H1 (cell line): ENCODE results near the gene UCP2. TPM values are rescaled to one million over a fixed set of nuclear protein-coding genes. Genes with fewer than 3 reads are reported as not detected.

ENCODE experiments used
- CTCF ChIA-PET: fragments of 300-600 bp; sonication (Branson Sonifier 250); formaldehyde crosslinking; loops from one replicate; lab custom pipeline; 2021; ENCODE audit not compliant: partially characterized antibody; lab: Charles Lee
- POLR2A ChIA-PET: fragments of 300-600 bp; sonication (Branson Sonifier 250); formaldehyde crosslinking; loops from one replicate; lab custom pipeline; 2021; ENCODE audit warnings: inconsistent platforms; ENCODE audit not compliant: partially characterized antibody; lab: Charles Lee
- DNase-seq, 2 experiments: peaks; one replicate each; pipeline versions ENCODE4 v3.0.0 to v3.0.0-alpha.2; 2010 to 2022; ENCODE audit warnings: low spot score in 2 of 2, low read depth in 1 of 2, mixed read lengths in 1 of 2
- FAIRE-seq: peaks from 2 replicates; lab custom pipeline; 2011; peaks lifted over from hg19 to GRCh38; lab: Jason Lieb, UNC
- H2AFZ ChIP-seq: 2 replicates; pipeline ENCODE4 v1.8.1; 2012; ENCODE audit warnings: low read length, inconsistent platforms
- H2AK5ac ChIP-seq: 2 replicates; pipeline ENCODE4 v1.6.1; 2013; ENCODE audit warnings: low read depth, low read length
- H2BK120ac ChIP-seq: replicated peaks from 2 replicates; pipeline ENCODE3; 2013; ENCODE audit warnings: low read depth, low read length, inconsistent platforms
- H2BK12ac ChIP-seq: 2 replicates; pipeline ENCODE4 v1.6.1; 2013; ENCODE audit warnings: low read depth, low read length
- H2BK15ac ChIP-seq: 2 replicates; pipeline ENCODE4 v1.6.1; 2013; ENCODE audit warnings: low read length
- H2BK20ac ChIP-seq: 2 replicates; pipeline ENCODE4 v1.6.1; 2013; ENCODE audit warnings: low read length
- H2BK5ac ChIP-seq: 2 replicates; pipeline ENCODE4 v1.6.1; 2013; ENCODE audit warnings: low read depth, low read length
- H3K14ac ChIP-seq: 2 replicates; pipeline ENCODE4 v1.6.1; 2013; ENCODE audit warnings: inconsistent platforms; ENCODE audit not compliant: insufficient read length
- H3K18ac ChIP-seq: 2 replicates; pipeline ENCODE4 v1.6.1; 2013; ENCODE audit warnings: low read length; ENCODE audit errors: extremely low read depth
- H3K23ac ChIP-seq: 2 replicates; pipeline ENCODE4 v1.6.1; 2013; ENCODE audit warnings: inconsistent platforms; ENCODE audit not compliant: insufficient read length
- H3K23me2 ChIP-seq: 2 replicates; pipeline ENCODE4 v1.6.1; 2013; ENCODE audit warnings: low read depth, low read length
- H3K27ac ChIP-seq: 2 replicates; pipeline ENCODE4 v1.6.1; 2011; ENCODE audit warnings: low read depth, low read length, inconsistent platforms
- H3K27me3 ChIP-seq, 4 experiments: replicated peaks in 1 of 4; 1 replicate in 1 of 4; 2 replicates in 3 of 4; pipeline versions ENCODE4 v1.6.1 to v1.8.1; 2011 to 2013; ENCODE audit warnings: low read length in 3 of 4, mild to moderate bottlenecking in 3 of 4, inconsistent platforms in 2 of 4, mixed read lengths in 2 of 4, moderate library complexity in 1 of 4; ENCODE audit not compliant: control insufficient read depth in 3 of 4, insufficient read depth in 3 of 4; ENCODE audit errors: extremely low read depth in 1 of 4
- H3K36me3 ChIP-seq, 4 experiments: 2 replicates each; pipeline versions ENCODE4 v1.6.1 to v1.8.1; 2011 to 2013; ENCODE audit warnings: mild to moderate bottlenecking in 4 of 4, low read length in 3 of 4, moderate library complexity in 2 of 4, control low read depth in 1 of 4, inconsistent platforms in 1 of 4; ENCODE audit not compliant: insufficient read depth in 4 of 4, control insufficient read depth in 2 of 4
- H3K4ac ChIP-seq: replicated peaks from 2 replicates; pipeline ENCODE3; 2013; ENCODE audit warnings: low read length, low read depth, mixed read lengths, inconsistent platforms; ENCODE audit not compliant: insufficient read length
- H3K4me1 ChIP-seq, 4 experiments: replicated peaks in 1 of 4; 1 replicate in 1 of 4; 2 replicates in 3 of 4; pipeline versions ENCODE4 v1.6.1 to v1.8.1; 2011 to 2013; ENCODE audit warnings: low read length in 3 of 4, inconsistent platforms in 2 of 4, mixed read lengths in 1 of 4; ENCODE audit not compliant: insufficient read depth in 4 of 4, control insufficient read depth in 3 of 4
- H3K4me2 ChIP-seq, 2 experiments: 2 replicates each; pipeline versions ENCODE4 v1.6.1 to v1.8.1; 2011 to 2013; ENCODE audit warnings: low read depth in 2 of 2, low read length in 2 of 2, control low read depth in 1 of 2, inconsistent platforms in 1 of 2, mild to moderate bottlenecking in 1 of 2; ENCODE audit not compliant: insufficient read depth in 1 of 2
- H3K4me3 ChIP-seq, 4 experiments: fragments of 200-600, 300-600 bp in 1 of 4; sonication (generic), shearing (Covaris generic), sonication (Bioruptor Twin) in 1 of 4; 2 replicates each; pipeline versions ENCODE4 v1.5.1 to v1.8.1; 2011 to 2016; ENCODE audit warnings: low read length in 4 of 4, low read depth in 3 of 4, control low read depth in 2 of 4, inconsistent platforms in 2 of 4, mild to moderate bottlenecking in 2 of 4, mixed read lengths in 1 of 4, moderate library complexity in 1 of 4; ENCODE audit not compliant: insufficient read depth in 2 of 4; ENCODE audit errors: extremely low read depth in 1 of 4
- H3K56ac ChIP-seq: replicated peaks from 2 replicates; pipeline ENCODE3; 2013; ENCODE audit warnings: low read depth, mild to moderate bottlenecking, mixed read lengths, low read length, inconsistent platforms; ENCODE audit not compliant: insufficient read length
- H3K79me1 ChIP-seq: 2 replicates; pipeline ENCODE4 v1.6.1; 2013; ENCODE audit warnings: low read depth, low read length, control low read depth
- H3K79me2 ChIP-seq, 2 experiments: 2 replicates each; pipeline versions ENCODE4 v1.6.1 to v1.8.1; 2012 to 2013; ENCODE audit warnings: low read length in 2 of 2, mild to moderate bottlenecking in 2 of 2, inconsistent platforms in 1 of 2; ENCODE audit not compliant: insufficient read depth in 2 of 2, control insufficient read depth in 1 of 2
- H3K9ac ChIP-seq, 4 experiments: replicated peaks in 1 of 4; 1 replicate in 1 of 4; 2 replicates in 3 of 4; pipeline versions ENCODE4 v1.6.1 to v1.8.1; 2011 to 2013; ENCODE audit warnings: low read depth in 3 of 4, low read length in 3 of 4, control low read depth in 2 of 4, mild to moderate bottlenecking in 2 of 4, moderate library complexity in 2 of 4, inconsistent platforms in 1 of 4; ENCODE audit errors: extremely low read depth in 1 of 4
- H3K9me3 ChIP-seq, 2 experiments: 2 replicates each; pipeline versions ENCODE4 v1.6.1 to v1.8.1; 2012 to 2013; ENCODE audit warnings: mild to moderate bottlenecking in 2 of 2, moderate library complexity in 2 of 2, control low read depth in 1 of 2, inconsistent platforms in 1 of 2, low read depth in 1 of 2, low read length in 1 of 2, mixed read lengths in 1 of 2; ENCODE audit not compliant: insufficient read depth in 2 of 2
- H4K20me1 ChIP-seq, 2 experiments: replicated peaks in 1 of 2; 2 replicates each; pipeline versions ENCODE3 to v1.8.1; 2011 to 2013; ENCODE audit warnings: inconsistent platforms in 2 of 2, low read length in 2 of 2, mild to moderate bottlenecking in 1 of 2; ENCODE audit not compliant: insufficient read depth in 2 of 2, control insufficient read depth in 1 of 2
- H4K5ac ChIP-seq: 2 replicates; pipeline ENCODE4 v1.6.1; 2013; ENCODE audit warnings: low read length, low read depth, mixed read lengths, inconsistent platforms; ENCODE audit not compliant: insufficient read length
- H4K8ac ChIP-seq: 2 replicates; pipeline ENCODE4 v1.8.0; 2013; ENCODE audit warnings: mild to moderate bottlenecking, moderate library complexity, low read length, inconsistent platforms; ENCODE audit not compliant: insufficient read depth; ENCODE audit errors: extremely low read depth
- H4K91ac ChIP-seq: replicated peaks from 2 replicates; pipeline ENCODE3; 2013; ENCODE audit warnings: low read length, mixed read lengths, inconsistent platforms; ENCODE audit not compliant: insufficient read length
- ATF2 ChIP-seq: IDR thresholded peaks from 2 replicates; pipeline ENCODE4 v1.6.1; 2012; ENCODE audit warnings: low read length, inconsistent platforms
- CBX8 ChIP-seq: fragments of 300-800, 300-1000 bp; sonication (generic); IDR thresholded peaks from 2 replicates; pipeline ENCODE4 v1.7.1; 2016; ENCODE audit warnings: low read depth, low read length, borderline replicate concordance
- CEBPB ChIP-seq: IDR thresholded peaks from 2 replicates; pipeline ENCODE4 v1.6.1; 2012; ENCODE audit warnings: low read depth, low read length
- CHD2 ChIP-seq: IDR thresholded peaks from 2 replicates; pipeline ENCODE4 v1.6.1; 2012; ENCODE audit warnings: low read length, improper control_type of control experiment
- CREB1 ChIP-seq: IDR thresholded peaks from 2 replicates; pipeline ENCODE4 v1.6.1; 2012; ENCODE audit warnings: inconsistent platforms
- CTBP2 ChIP-seq: IDR thresholded peaks from 2 replicates; pipeline ENCODE4 v1.7.0; 2011; ENCODE audit warnings: borderline replicate concordance, mild to moderate bottlenecking, moderate library complexity, mixed read lengths, low read length; ENCODE audit not compliant: insufficient read depth, insufficient read length
- EGR1 ChIP-seq: IDR thresholded peaks from 2 replicates; pipeline ENCODE4 v1.6.1; 2011; ENCODE audit warnings: low read depth, low read length, borderline replicate concordance
- KDM1A ChIP-seq: fragments of 200-600, 300-600 bp; sonication (generic); IDR thresholded peaks from 2 replicates; pipeline ENCODE4 v1.7.1; 2016; ENCODE audit warnings: mild to moderate bottlenecking, low read length, borderline replicate concordance
- PHF8 ChIP-seq: fragments of 200-600 bp; sonication (generic); conservative IDR thresholded peaks from 2 replicates; pipeline ENCODE4 v1.7.1; 2012; ENCODE audit warnings: low read depth, mild to moderate bottlenecking, inconsistent platforms, low read length, moderate library complexity
- SRF ChIP-seq: IDR thresholded peaks from 2 replicates; pipeline ENCODE4 v1.6.1; 2011; ENCODE audit warnings: mild to moderate bottlenecking, low read depth, low read length, moderate library complexity
- TAF7 ChIP-seq: optimal IDR thresholded peaks from 2 replicates; pipeline ENCODE3; 2011; ENCODE audit warnings: low read depth, mild to moderate bottlenecking, inconsistent platforms, low read length, moderate library complexity, borderline replicate concordance
- WGBS, 2 experiments: shearing (Covaris generic) in 1 of 2; methylation state at CpG; one replicate each; pipeline versions ENCODE4 v1.1.6 to v1.1.7; 2013 to 2015; ENCODE audit warnings: low lambda C conversion rate in 2 of 2, mixed read lengths in 2 of 2, inconsistent platforms in 1 of 2, low coverage in 1 of 2, missing lambda C conversion rate in 1 of 2; ENCODE audit not compliant: insufficient replicate concordance in 2 of 2, insufficient coverage in 1 of 2, insufficient read length in 1 of 2; ENCODE audit errors: extremely low coverage in 1 of 2, missing lambda C conversion rate in 1 of 2; 5-methylcytosine and 5-hydroxymethylcytosine counted together
- polyA plus RNA-seq, 7 experiments: library from polyadenylated mRNA; depleted of rRNA in 3 of 7; stranded (reverse) in 5 of 7; unstranded in 2 of 7; fragments of >200 nt in 5 of 7; fragments of 200-250 nt in 2 of 7; gene quantifications; 1 replicate in 5 of 7; 2 replicates in 1 of 7; 4 replicates in 1 of 7; pipeline versions ENCODE4 v1.2.1 to v1.2.3, GENCODE V29; 2011 to 2013; ENCODE audit warnings: missing spikeins in 2 of 7, mixed read lengths in 2 of 7
- total RNA-seq: library from RNA; stranded (reverse); fragmentation: NEBNext Ultra II Directional; extraction: Animal tissue kit (Norgen Biotek cat#: 25700); gene quantifications from 2 replicates; pipeline ENCODE4 v1.2.1, GENCODE V29; 2021

The UCP2 gene
- total and polyA plus RNA-seq, 2 of the 8 experiments (the other 6 are each of a cell fraction or from before 2014, with no cell fraction given), result 46.2 to 55.2 TPM

GRCh38 chr11:73940801-73941570, 41.7 kb downstream of the UCP2 start:
- TF ChIP-seq CBX8, result no peak
- no peak for TF ChIP-seq ATF2
- TF ChIP-seq CEBPB, result no peak
- TF ChIP-seq CREB1, result no peak
- no peak for TF ChIP-seq PHF8
- no peak for TF ChIP-seq EGR1
- no peak for TF ChIP-seq KDM1A
- no peak for TF ChIP-seq TAF7
- TF ChIP-seq SRF, result no peak
- no peak for TF ChIP-seq CTBP2
- TF ChIP-seq CHD2, result no peak
- Histone ChIP-seq H3K23me2 (no peaks in the 10 kb centered on the region), H3K14ac (no peak overlapping the region), H4K8ac (no peak overlapping the region), H4K91ac (no peak overlapping the region), H4K20me1 (no peaks in the 10 kb centered on the region), H2BK120ac (no peak overlapping the region), H3K56ac (no peak overlapping the region), H3K23ac (no peak overlapping the region), H2BK20ac (no peak overlapping the region), H3K79me1 (no peaks in the 10 kb centered on the region), H2AFZ (no peak overlapping the region), H2AK5ac (no peak overlapping the region), H3K27me3 (no peaks in the 10 kb centered on the region), H3K36me3 (peaks cover 0 to 6% (median 0%) of the 10 kb centered on the region in 4 experiments; a peak in 1 of 8 replicates), H3K27ac (no peak overlapping the region), H3K9me3 (peaks cover 31 to 41% of the 10 kb centered on the region in 2 experiments; a peak in 3 of 4 replicates), H3K4me3 (no peak overlapping the region), H2BK5ac (no peak overlapping the region), H3K79me2 (no peaks in the 10 kb centered on the region), H3K9ac (no peak overlapping the region), H3K18ac (no peak overlapping the region), H3K4me1 (no peaks in the 10 kb centered on the region), H3K4me2 (no peak overlapping the region), H3K4ac (no peak overlapping the region), H2BK15ac (no peak overlapping the region), H4K5ac (no peak overlapping the region), H2BK12ac (no peak overlapping the region)
- ChIA-PET POLR2A (interaction anchor here (1.1 to 1.9 kb wide), 3 partner anchors 9 to 155 kb away, joined by 3 to 6 read pairs (median 3); partner anchors contain the start of gene MRPL48), CTCF (interaction anchor here (0.6 to 2.1 kb wide), 2 partner anchors 9 to 326 kb away, joined by 3 to 16 read pairs; no protein-coding TSS in a partner anchor)
- FAIRE-seq (no peak), DNase-seq (no peak)
- WGBS, 2 experiments, result 93% methylated on average over 9 of the region's 9 CpGs; no CpG with 5 or more reads in 1 of the 2 experiments
